ENCODE data around the gene PLXNC1.

Gene PLXNC1

GRCh38 chr12:94269316-94269999 lies 121.1 kb downstream of the PLXNC1 start:
- no peak for DNase-seq

- DNase-seq, result no peak
Measured at GRCh38 chr12:94271351-94271750, 123.0 kb downstream of the PLXNC1 start.

GRCh38 chr12:94272280-94272679 lies 123.9 kb downstream of the PLXNC1 start:
- DNase-seq, result no peak

- no peak for DNase-seq
Measured at GRCh38 chr12:94273272-94273671, 124.9 kb downstream of the PLXNC1 start.

GRCh38 chr12:94276725-94277124 lies 128.3 kb downstream of the PLXNC1 start:
- no peak for DNase-seq

- no peak for DNase-seq
Measured at GRCh38 chr12:94277426-94278000, 129.1 kb downstream of the PLXNC1 start.

- no peak for DNase-seq
Measured at GRCh38 chr12:94280063-94280462, 131.7 kb downstream of the PLXNC1 start.

- DNase-seq, result peak; percentile 53
Measured at GRCh38 chr12:94282675-94283074, 134.3 kb downstream of the PLXNC1 start.

- DNase-seq, result no peak
Measured at GRCh38 chr12:94284046-94284445, 135.7 kb downstream of the PLXNC1 start.

GRCh38 chr12:94284859-94285258 lies 136.5 kb downstream of the PLXNC1 start:
- no peak for DNase-seq

GRCh38 chr12:94285943-94286582 lies 137.7 kb downstream of the PLXNC1 start:
- DNase-seq, result no peak

GRCh38 chr12:94286583-94287244 lies 138.3 kb downstream of the PLXNC1 start:
- DNase-seq, result no peak

GRCh38 chr12:94287245-94287628 lies 138.9 kb downstream of the PLXNC1 start:
- DNase-seq, result no peak

- no peak for DNase-seq
Measured at GRCh38 chr12:94289461-94290312, 141.3 kb downstream of the PLXNC1 start.

- no peak for DNase-seq
Measured at GRCh38 chr12:94290353-94290752, 142.0 kb downstream of the PLXNC1 start.

GRCh38 chr12:94297096-94297699 lies 148.8 kb downstream of the PLXNC1 start:
- DNase-seq, result no peak

- no peak for DNase-seq
Measured at GRCh38 chr12:94297876-94298505, 149.6 kb downstream of the PLXNC1 start.

- no peak for DNase-seq
Measured at GRCh38 chr12:94299846-94300245, 151.5 kb downstream of the PLXNC1 start.

- no peak for DNase-seq
Measured at GRCh38 chr12:94304012-94304411, 155.6 kb downstream of the PLXNC1 start.

GRCh38 chr12:94304566-94305061 lies 156.2 kb downstream of the PLXNC1 start:
- no peak for DNase-seq

GRCh38 chr12:94305130-94305957 lies 157.0 kb downstream of the PLXNC1 start:
- no peak for DNase-seq

Measured in activated effector memory CD4-positive, alpha-beta T cell treated with Interleukin-2 at 50 U/mL for 16 hours (primary cell).